Measurements from ENCODE around the gene SAMD5. TPM values are rescaled to one million over a fixed set of nuclear protein-coding genes. Genes with fewer than 3 reads are reported as not detected.
A peak's percentile ranks its signal among the peaks of the same experiment; 100 is the strongest.

Gene SAMD5
- total RNA-seq, 2 donors from 2014 or later: 1.1 to 1.4 TPM

DNA sequence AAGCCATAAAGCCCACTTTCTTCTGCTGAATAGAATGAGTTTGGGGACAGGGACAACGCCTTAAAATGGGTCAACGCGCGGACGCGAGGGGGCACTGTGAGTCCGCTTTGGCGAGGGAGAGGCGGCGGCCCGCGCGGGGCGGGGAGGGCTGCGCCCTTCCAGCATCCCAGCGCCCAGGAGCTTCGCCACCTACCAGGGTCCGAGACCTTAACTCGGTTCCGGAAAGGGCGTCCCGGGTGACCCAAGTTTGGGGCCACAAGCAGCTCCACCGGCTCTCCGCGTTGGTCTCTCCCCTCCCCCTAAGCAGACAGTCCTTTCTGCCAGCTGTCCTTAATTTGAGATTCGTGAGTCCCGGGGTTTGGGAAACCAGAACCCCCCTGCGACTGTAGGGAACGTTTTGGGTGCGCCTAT, 1.8 kb upstream of the SAMD5 start:
- no peaks in the 10 kb centered on the region for H3K36me3 ChIP-seq
- no peaks in the 10 kb centered on the region for H3K27me3 ChIP-seq
- no peaks in the 10 kb centered on the region for H3K9me3 ChIP-seq
- peaks cover 0 to 19% of the 10 kb centered on the region in 2 donors for H3K4me1 ChIP-seq
- TF ChIP-seq, protein P1, sequence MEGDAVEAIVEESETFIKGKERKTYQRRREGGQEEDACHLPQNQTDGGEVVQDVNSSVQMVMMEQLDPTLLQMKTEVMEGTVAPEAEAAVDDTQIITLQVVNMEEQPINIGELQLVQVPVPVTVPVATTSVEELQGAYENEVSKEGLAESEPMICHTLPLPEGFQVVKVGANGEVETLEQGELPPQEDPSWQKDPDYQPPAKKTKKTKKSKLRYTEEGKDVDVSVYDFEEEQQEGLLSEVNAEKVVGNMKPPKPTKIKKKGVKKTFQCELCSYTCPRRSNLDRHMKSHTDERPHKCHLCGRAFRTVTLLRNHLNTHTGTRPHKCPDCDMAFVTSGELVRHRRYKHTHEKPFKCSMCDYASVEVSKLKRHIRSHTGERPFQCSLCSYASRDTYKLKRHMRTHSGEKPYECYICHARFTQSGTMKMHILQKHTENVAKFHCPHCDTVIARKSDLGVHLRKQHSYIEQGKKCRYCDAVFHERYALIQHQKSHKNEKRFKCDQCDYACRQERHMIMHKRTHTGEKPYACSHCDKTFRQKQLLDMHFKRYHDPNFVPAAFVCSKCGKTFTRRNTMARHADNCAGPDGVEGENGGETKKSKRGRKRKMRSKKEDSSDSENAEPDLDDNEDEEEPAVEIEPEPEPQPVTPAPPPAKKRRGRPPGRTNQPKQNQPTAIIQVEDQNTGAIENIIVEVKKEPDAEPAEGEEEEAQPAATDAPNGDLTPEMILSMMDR (IDR thresholded peaks at IDR 0.05): peak; percentile 71 to 92
- H3K4me3 ChIP-seq: peak overlapping the region; percentile 57 to 75
- DNase-seq (ENCODE audit: low spot score): no peak
- no peak overlapping the region for H3K27ac ChIP-seq

DNA sequence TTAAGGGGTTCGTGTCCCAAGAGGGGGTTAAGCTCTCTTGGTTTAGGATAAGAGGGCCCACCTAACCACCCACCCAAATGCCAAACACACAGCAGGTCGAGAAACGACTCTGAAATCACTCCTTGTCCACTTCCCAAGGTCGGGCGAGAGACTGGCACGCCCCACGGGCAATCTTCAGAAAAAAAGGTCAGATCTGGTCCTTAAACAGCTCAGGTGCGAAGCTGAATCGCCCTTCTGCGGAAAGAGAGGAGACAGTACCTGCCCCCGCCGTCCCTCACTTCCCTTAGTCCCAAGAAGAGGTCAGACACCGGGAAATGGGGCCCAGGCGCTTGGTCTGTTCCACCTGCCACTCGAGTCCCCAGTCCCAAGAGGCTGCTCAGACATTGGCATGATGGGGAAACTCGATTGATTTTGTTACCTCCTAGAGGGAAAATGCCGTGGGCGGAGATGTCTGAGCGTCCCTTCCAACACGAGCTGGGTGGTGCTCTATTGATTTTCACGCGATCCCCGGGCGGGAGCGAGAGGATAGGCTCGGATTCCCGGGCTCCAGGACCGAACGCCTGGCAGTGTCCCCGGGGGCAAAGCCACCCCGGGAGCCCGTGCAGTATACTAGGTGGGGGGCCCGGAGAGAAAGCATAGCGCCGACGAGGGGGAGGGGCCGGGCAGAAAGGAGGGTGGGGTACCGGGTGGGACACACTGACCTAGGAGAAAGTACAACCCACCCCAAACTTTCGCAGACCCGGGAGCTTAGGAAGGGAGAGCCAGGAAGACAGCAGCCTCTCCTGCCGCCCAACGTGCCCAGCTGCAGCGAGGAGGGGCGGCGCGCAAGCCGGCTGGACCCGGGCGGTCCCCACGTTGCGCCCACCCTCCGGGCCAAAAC, 1.1 kb upstream of the SAMD5 start:
- H3K36me3 ChIP-seq: no peaks in the 10 kb centered on the region
- peak overlapping the region; percentile 57 to 75 for H3K4me3 ChIP-seq
- TF ChIP-seq, protein P1 (IDR thresholded peaks at IDR 0.05): no peak
- no peaks in the 10 kb centered on the region for H3K9me3 ChIP-seq
- DNase-seq (ENCODE audit: low spot score): no peak
- peaks cover 0 to 19% of the 10 kb centered on the region in 2 donors for H3K4me1 ChIP-seq
- H3K27me3 ChIP-seq: no peaks in the 10 kb centered on the region
- H3K27ac ChIP-seq: peak overlapping the region; percentile 67 to 77

DNA sequence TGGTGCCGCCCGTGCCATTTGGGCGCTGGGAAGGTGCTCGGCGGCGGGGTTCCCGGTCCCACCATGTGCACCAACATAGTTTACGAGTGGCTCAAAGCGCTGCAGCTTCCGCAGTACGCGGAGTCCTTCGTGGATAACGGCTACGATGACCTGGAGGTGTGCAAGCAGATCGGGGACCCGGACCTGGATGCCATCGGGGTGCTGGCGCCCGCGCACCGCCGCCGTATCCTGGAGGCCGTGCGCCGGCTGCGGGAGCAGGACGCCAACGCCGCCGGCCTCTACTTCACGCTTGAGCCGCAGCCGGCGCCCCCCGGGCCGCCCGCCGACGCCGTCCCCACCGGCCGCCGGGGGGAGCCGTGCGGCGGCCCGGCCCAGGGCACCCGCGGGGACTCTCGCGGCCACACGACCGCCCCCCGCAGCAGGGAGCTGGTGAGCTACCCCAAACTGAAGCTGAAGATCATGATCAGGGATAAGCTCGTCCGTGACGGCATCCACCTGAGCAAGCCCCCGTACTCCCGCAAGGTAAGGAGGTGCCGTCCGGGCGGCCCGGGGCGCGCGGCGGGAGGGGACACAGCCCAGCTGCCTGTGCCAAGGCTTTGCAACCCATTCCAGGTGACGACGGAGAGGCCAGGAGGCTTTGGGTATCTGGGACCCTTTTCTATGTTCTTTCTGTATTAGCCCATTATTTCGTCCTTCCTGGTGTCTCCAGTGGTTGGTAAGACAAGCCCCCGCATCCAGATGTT, 547 bp downstream of the SAMD5 start:
- Histone ChIP-seq H3K9me3 (no peaks in the 10 kb centered on the region), H3K27me3 (no peaks in the 10 kb centered on the region), H3K27ac (peak overlapping the region; percentile 67 to 77), H3K4me3 (peak overlapping the region; percentile 57 to 75), H3K4me1 (peaks cover 0 to 19% of the 10 kb centered on the region in 2 donors), H3K36me3 (no peaks in the 10 kb centered on the region)
- no peak for DNase-seq (ENCODE audit: low spot score)
- TF ChIP-seq, protein P1 (IDR thresholded peaks at IDR 0.05): peak in 1 of 2 donors; percentile 22

DNA sequence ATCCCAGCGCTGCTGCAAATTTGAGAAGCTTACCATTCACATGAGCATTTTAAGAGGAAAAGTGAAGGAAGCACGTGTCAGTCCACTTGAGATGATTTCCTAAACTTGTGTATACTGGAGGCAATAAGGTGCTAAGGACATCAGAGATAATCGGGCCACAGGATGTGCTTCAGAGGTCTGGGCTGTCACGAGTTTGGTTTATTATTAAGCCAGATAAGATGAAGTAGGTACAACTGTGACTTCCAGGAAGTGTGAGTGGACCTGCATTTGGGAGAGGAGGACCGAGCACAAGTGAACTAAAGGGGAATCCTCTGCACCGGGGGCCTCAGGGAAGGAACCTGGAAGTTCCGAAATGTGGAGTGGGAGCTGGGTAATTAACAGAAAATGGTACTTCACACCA, 1.4 kb downstream of the SAMD5 start:
- peaks cover 0 to 19% of the 10 kb centered on the region in 2 donors for H3K4me1 ChIP-seq
- H3K27ac ChIP-seq: peak overlapping the region; percentile 21 to 26
- TF ChIP-seq, protein P1 (IDR thresholded peaks at IDR 0.05): no peak
- no peak for DNase-seq (ENCODE audit: low spot score)
- no peaks in the 10 kb centered on the region for H3K36me3 ChIP-seq
- H3K27me3 ChIP-seq: no peaks in the 10 kb centered on the region
- peak overlapping the region; percentile 57 to 75 for H3K4me3 ChIP-seq
- no peaks in the 10 kb centered on the region for H3K9me3 ChIP-seq

DNA sequence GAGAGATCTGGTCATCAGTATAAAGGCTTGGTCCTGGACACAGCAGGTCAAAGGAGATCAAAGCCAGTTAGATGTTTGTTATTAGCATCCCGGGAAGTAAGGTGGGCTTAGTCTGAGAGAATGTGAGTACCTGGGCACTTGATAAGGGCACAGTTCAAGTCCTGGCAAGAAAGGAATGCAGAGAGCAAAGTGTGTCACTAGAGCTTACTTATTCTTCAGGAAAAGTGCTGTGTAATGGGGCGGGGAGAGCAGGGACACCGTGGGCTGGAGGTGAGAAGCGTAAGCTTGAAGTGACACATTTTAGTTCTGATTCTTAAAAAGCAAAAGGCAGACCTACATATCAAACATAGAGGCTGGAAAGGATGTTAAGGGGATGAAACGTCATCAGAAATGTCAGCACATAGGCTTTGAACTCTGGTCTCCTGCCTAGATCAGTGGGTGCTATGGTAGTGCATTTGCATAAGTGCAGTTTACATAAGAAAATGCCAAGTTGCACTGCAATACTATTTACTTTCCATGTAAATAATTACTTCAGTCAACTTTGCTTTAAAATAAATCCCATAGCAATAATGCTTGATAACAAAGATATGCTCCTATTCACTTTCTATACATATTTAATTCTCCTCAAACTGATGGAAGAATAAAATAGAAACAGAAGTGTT, 2.6 kb downstream of the SAMD5 start:
- Histone ChIP-seq H3K36me3 (no peaks in the 10 kb centered on the region), H3K27ac (no peak overlapping the region), H3K9me3 (no peaks in the 10 kb centered on the region), H3K4me1 (peaks cover 0 to 19% of the 10 kb centered on the region in 2 donors), H3K27me3 (no peaks in the 10 kb centered on the region), H3K4me3 (no peak overlapping the region)
- TF ChIP-seq, protein P1 (IDR thresholded peaks at IDR 0.05): no peak
- DNase-seq (ENCODE audit: low spot score): no peak
